ENCODE data around the gene TKTL1. TPM values are rescaled to one million over a fixed set of nuclear protein-coding genes. Genes with fewer than 3 reads are reported as not detected.
"Not testable (repeated sequence)": the region's sequence is repeated elsewhere in the genome, so short reads cannot be mapped to it uniquely, and the experiment has no call there.

The TKTL1 gene, protein sequence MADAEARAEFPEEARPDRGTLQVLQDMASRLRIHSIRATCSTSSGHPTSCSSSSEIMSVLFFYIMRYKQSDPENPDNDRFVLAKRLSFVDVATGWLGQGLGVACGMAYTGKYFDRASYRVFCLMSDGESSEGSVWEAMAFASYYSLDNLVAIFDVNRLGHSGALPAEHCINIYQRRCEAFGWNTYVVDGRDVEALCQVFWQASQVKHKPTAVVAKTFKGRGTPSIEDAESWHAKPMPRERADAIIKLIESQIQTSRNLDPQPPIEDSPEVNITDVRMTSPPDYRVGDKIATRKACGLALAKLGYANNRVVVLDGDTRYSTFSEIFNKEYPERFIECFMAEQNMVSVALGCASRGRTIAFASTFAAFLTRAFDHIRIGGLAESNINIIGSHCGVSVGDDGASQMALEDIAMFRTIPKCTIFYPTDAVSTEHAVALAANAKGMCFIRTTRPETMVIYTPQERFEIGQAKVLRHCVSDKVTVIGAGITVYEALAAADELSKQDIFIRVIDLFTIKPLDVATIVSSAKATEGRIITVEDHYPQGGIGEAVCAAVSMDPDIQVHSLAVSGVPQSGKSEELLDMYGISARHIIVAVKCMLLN
- not detected for total RNA-seq

DNA sequence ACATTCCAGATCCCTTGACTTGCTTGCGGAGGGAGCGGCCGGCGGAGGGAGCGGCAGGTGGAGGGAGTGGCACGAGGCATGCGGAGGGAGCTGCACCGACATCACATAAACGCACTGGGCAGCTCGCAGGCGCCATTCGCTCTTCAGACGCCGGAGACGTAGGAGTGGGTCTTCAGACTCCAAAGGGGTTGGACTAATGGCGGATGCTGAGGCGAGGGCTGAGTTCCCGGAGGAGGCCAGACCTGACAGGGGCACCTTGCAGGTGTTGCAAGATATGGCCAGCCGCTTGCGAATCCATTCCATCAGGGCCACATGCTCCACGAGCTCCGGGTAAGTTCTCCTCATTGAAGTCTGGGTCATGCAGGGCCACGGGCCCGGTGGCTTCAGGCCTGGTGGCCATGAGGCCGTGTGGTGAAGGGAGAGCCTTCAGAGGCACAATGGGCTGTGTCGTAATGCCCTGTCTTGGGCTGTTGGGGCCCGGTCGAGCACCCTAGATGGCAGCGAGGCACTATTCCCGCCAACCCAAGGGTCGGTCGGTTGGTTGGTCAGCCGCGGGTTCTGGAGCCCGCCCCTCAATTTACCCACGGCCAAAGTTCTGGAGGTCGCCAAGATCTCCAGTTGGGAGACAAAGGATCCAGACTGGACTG, at the start of gene TKTL1:
Gene TKTL1 (plus strand): TSS at position 132 of the 647 bp plus-strand sequence. CDS start 65 bp downstream, at position 197.
- H3K27ac ChIP-seq = no peak within 1 kb of the TSS
- H3K9me3 ChIP-seq = peaks cover 0 to 3% (median 0%) of the 10 kb centered on the region in 4 donors
- H3K27me3 ChIP-seq = no peaks in the 10 kb centered on the region
- H3K4me3 ChIP-seq = no peak within 1 kb of the TSS
- no peak for DNase-seq
- H3K36me3 ChIP-seq = no peaks in the 10 kb centered on the region
- H3K4me1 ChIP-seq = no peaks in the 10 kb centered on the region
- TF ChIP-seq, protein P1, sequence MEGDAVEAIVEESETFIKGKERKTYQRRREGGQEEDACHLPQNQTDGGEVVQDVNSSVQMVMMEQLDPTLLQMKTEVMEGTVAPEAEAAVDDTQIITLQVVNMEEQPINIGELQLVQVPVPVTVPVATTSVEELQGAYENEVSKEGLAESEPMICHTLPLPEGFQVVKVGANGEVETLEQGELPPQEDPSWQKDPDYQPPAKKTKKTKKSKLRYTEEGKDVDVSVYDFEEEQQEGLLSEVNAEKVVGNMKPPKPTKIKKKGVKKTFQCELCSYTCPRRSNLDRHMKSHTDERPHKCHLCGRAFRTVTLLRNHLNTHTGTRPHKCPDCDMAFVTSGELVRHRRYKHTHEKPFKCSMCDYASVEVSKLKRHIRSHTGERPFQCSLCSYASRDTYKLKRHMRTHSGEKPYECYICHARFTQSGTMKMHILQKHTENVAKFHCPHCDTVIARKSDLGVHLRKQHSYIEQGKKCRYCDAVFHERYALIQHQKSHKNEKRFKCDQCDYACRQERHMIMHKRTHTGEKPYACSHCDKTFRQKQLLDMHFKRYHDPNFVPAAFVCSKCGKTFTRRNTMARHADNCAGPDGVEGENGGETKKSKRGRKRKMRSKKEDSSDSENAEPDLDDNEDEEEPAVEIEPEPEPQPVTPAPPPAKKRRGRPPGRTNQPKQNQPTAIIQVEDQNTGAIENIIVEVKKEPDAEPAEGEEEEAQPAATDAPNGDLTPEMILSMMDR (IDR thresholded peaks at IDR 0.05) = no peak
- no peak for TF ChIP-seq POLR2A (IDR thresholded peaks at IDR 0.05)

DNA sequence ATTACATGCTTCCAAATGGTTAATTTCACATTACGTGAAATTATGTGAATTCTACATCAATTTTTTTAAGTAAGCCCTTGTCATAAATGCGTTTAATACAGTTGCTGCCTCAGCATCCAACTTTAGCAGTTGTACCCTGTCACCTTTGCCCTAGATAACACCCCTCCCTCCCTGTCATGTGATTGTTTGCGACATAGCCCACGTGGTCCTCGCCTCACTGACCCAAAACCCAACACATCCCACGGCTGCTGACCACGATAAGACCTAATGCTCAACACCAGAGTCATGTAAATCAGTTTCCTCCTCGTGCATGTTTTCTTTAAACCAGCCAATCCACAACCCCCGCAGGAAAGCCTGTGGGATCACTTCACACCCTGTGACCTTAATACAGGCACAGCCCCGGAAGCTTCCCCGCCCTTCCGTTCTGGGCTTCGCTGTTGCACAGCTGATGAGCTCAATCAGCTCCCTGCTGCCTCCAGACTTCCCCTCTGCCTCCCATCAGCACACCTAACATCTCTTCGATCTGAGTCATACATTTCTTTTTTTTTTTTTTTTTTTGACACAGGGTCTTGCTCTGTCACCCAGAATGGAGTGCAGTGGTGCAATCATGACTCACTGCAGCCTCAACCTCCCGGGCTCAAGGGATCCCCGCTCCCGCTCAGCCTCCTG, 48.1 kb upstream of the TKTL1 start:
- H3K27me3 ChIP-seq, H3K9me3 ChIP-seq, H3K36me3 ChIP-seq, DNase-seq, H3K4me3 ChIP-seq, H3K4me1 ChIP-seq, H3K27ac ChIP-seq: not testable (repeated sequence)

DNA sequence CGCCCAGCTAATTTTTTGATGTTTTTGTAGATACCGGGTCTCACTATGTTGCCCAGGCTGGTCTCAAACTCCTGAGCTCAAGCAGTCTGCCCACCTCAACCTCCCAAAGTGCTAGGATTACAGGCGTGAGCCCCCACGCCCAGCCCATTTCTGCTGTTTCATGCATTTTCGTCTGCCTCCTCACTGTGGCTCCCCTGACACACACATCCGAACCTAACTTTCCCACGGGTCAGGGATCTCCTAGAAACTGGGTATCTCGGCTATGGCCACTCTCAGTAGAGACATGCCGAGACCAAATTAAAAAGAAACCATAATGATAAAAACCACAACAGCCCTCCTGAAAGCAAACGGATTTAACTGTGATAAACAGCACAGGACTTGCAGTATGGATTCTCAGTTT, 47.5 kb upstream of the TKTL1 start:
- H3K9me3 ChIP-seq, H3K27me3 ChIP-seq, H3K4me1 ChIP-seq, H3K27ac ChIP-seq, H3K36me3 ChIP-seq, DNase-seq, H3K4me3 ChIP-seq: not testable (repeated sequence)

DNA sequence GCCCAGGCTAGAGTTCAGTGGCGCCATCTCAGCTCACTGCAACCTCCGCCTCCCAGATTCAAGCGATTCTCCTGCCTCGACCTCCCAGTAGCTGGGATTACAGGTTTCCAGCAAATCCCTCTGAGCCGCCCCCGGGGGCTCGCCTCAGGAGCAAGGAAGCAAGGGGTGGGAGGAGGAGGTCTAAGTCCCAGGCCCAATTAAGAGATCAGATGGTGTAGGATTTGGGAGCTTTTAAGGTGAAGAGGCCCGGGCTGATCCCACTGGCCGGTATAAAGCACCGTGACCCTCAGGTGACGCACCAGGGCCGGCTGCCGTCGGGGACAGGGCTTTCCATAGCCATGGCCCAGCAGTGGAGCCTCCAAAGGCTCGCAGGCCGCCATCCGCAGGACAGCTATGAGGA, 38.3 kb upstream of the TKTL1 start, which contains the start of gene OPN1MW3:
Gene OPN1MW3 (plus strand): TSS at position 301 of the 400 bp plus-strand sequence. CDS start 38 bp downstream, at position 339.
- H3K4me1 ChIP-seq, H3K4me3 ChIP-seq, H3K27ac ChIP-seq, H3K27me3 ChIP-seq, DNase-seq, H3K36me3 ChIP-seq, H3K9me3 ChIP-seq: not testable (repeated sequence)

DNA sequence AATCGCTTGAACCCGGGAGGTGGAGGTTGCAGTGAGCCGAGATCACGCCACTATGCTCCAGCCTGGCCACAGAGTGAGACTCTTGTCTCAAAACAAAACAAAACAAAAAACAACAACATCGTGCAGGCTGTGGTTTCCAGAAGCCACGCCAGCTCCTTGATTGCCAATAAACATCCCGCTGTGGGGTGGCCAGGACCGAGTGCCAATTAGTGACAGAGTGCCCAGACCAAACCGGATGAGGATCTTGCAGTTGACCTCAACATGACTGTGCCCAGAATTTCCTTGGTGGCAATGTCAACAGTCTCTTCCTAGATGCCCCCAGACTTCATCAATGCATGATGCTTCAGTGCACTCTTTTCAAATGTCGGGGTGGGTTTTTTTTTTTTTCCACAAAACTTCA, 36.9 kb upstream of the TKTL1 start:
- not testable (repeated sequence) for H3K27ac ChIP-seq, H3K36me3 ChIP-seq, H3K4me1 ChIP-seq, DNase-seq, H3K27me3 ChIP-seq, H3K9me3 ChIP-seq, H3K4me3 ChIP-seq

DNA sequence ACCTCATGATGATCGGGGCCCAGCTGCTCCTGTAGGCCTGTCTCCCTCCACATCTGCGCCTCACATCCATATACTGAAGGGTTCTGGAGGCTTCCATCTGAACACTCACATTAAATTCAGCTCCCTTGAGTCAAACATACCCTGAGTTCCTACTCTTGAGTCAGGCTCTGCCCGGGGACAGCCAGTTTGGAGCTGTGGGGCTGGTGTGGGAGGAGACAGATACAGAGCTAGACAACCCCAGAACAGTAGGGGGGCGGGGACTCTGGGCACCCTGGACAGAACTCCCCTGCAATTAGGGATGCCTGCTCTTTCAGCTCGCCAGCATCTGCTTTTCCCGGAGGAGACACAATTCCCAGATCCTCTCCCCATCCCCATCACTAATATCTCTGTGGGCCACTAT, 32.5 kb upstream of the TKTL1 start:
- not testable (repeated sequence) for H3K9me3 ChIP-seq, H3K36me3 ChIP-seq, H3K27me3 ChIP-seq, H3K4me1 ChIP-seq, H3K4me3 ChIP-seq, DNase-seq, H3K27ac ChIP-seq

DNA sequence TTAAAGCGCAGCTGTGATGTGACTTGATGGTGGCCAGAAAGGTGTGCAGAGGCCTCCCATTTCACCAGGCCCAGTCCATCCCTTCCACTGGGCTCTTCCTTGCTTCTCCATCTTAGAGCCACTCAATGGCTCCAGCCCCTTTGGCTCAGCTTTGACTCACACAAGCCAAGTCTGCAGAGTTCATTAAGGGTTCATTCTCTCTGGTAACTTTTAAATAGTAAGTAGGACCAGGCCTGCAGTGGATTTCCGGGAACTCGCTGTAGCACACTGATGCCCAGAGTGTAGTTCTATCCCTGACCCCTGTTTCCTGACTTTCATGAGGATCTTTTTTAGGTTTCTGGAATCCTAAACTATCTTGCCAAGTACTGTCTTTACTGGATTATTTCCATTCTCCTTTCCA, 26.4 kb upstream of the TKTL1 start:
- not testable (repeated sequence) for H3K4me1 ChIP-seq, H3K27me3 ChIP-seq, DNase-seq, H3K4me3 ChIP-seq, H3K27ac ChIP-seq, H3K9me3 ChIP-seq, H3K36me3 ChIP-seq

DNA sequence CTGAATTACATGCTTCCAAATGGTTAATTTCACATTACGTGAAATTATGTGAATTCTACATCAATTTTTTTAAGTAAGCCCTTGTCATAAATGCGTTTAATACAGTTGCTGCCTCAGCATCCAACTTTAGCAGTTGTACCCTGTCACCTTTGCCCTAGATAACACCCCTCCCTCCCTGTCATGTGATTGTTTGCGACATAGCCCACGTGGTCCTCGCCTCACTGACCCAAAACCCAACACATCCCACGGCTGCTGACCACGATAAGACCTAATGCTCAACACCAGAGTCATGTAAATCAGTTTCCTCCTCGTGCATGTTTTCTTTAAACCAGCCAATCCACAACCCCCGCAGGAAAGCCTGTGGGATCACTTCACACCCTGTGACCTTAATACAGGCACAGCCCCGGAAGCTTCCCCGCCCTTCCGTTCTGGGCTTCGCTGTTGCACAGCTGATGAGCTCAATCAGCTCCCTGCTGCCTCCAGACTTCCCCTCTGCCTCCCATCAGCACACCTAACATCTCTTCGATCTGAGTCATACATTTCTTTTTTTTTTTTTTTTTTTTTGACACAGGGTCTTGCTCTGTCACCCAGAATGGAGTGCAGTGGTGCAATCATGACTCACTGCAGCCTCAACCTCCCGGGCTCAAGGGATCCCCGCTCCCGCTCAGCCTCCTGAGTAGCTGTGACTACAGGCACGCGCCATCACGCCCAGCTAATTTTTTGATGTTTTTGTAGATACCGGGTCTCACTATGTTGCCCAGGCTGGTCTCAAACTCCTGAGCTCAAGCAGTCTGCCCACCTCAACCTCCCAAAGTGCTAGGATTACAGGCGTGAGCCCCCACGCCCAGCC, 10.9 kb upstream of the TKTL1 start:
- H3K4me1 ChIP-seq, H3K27ac ChIP-seq, H3K9me3 ChIP-seq, H3K27me3 ChIP-seq, DNase-seq, H3K4me3 ChIP-seq, H3K36me3 ChIP-seq: not testable (repeated sequence)

DNA sequence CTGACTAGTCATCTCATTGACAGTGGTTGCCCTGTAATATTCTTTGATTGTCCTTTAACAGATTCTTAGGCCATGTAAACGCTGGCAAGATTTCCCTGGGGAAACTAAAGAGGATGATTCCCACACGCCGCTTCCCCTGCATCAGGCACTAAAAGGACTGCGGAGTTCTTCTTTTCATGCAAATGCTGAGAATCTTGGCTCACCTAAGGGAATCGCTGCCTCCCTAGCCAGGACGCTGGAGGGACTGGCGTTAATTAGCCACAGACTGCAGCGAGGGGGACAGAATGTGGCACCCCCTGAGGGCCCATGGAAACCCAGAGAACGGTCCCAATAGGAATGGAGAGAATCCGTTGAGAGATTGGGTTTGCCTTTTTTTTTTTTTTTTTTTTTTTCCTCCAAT, 9.2 kb upstream of the TKTL1 start:
- H3K4me3 ChIP-seq, H3K27ac ChIP-seq, DNase-seq, H3K27me3 ChIP-seq, H3K9me3 ChIP-seq, H3K4me1 ChIP-seq, H3K36me3 ChIP-seq: not testable (repeated sequence)

Measured in Peyer's patch (tissue), 4 donors.